Stimulated activated naive B cell treated with anti-CD40 and anti-IgM and Interleukin-4, amounts not matched to agents 10 μg/mL and 1 μg/mL and 100 μg/mL, for 72 hours (primary cell): ENCODE measurements around the gene PHC2.

ENCODE experiments used
- ATAC-seq, 2 donors: fragments of 150-1000 bp; cut with Tn5 transposase; replicated peaks; 2 replicates each; pipeline ENCODE4 v1.10.0; 2021; ENCODE audit warnings: moderate library complexity in 1 of 2
- DNase-seq: peaks from one replicate; pipeline ENCODE4 v3.0.0; 2021
- H3K27ac Mint-ChIP-seq: one replicate; pipeline ENCODE4 v1.8.0; 2022; ENCODE audit warnings: mild to moderate bottlenecking, mixed read lengths
- H3K27me3 Mint-ChIP-seq, 2 donors: one replicate each; pipeline ENCODE4 v1.8.0; 2022; ENCODE audit warnings: mixed read lengths in 2 of 2
- H3K36me3 Mint-ChIP-seq, 2 donors: one replicate each; pipeline ENCODE4 v1.8.0; 2022; ENCODE audit warnings: mixed read lengths in 2 of 2, mild to moderate bottlenecking in 1 of 2
- H3K4me1 Mint-ChIP-seq, 2 donors: one replicate each; pipeline ENCODE4 v1.8.0; 2022; ENCODE audit warnings: mixed read lengths in 2 of 2, mild to moderate bottlenecking in 1 of 2
- H3K4me3 Mint-ChIP-seq, 2 donors: one replicate each; pipeline ENCODE4 v1.8.0; 2022; ENCODE audit warnings: mild to moderate bottlenecking in 2 of 2, mixed read lengths in 2 of 2, moderate library complexity in 1 of 2
- H3K9me3 Mint-ChIP-seq, 2 donors: one replicate each; pipeline ENCODE4 v1.8.0; 2022; ENCODE audit warnings: mixed read lengths in 2 of 2, mild to moderate bottlenecking in 1 of 2

PHC2 gene

GRCh38 chr1:33394770-33395169, 36.1 kb downstream of the PHC2 start:
- no peak for ATAC-seq
- H3K36me3 Mint-ChIP-seq = no peaks in the 10 kb centered on the region
- H3K4me3 Mint-ChIP-seq = no peak overlapping the region
- H3K27me3 Mint-ChIP-seq = peaks cover 6 to 15% of the 10 kb centered on the region in 2 donors
- no peaks in the 10 kb centered on the region for H3K4me1 Mint-ChIP-seq
- no peaks in the 10 kb centered on the region for H3K9me3 Mint-ChIP-seq
- DNase-seq = no peak
- H3K27ac Mint-ChIP-seq = no peak overlapping the region

- Mint-ChIP-seq H3K9me3 (no peaks in the 10 kb centered on the region), H3K36me3 (no peaks in the 10 kb centered on the region), H3K27me3 (peaks cover 6 to 15% of the 10 kb centered on the region in 2 donors), H3K4me1 (no peaks in the 10 kb centered on the region), H3K27ac (no peak overlapping the region), H3K4me3 (no peak overlapping the region)
- ATAC-seq = no peak
- DNase-seq = no peak
Measured at GRCh38 chr1:33393991-33394390, 36.9 kb downstream of the PHC2 start.

GRCh38 chr1:33393524-33393923, 37.4 kb downstream of the PHC2 start:
- no peak overlapping the region for H3K27ac Mint-ChIP-seq
- H3K27me3 Mint-ChIP-seq = peaks cover 6 to 15% of the 10 kb centered on the region in 2 donors
- no peaks in the 10 kb centered on the region for H3K36me3 Mint-ChIP-seq
- H3K9me3 Mint-ChIP-seq = no peaks in the 10 kb centered on the region
- ATAC-seq (no peak), DNase-seq (no peak)
- no peaks in the 10 kb centered on the region for H3K4me1 Mint-ChIP-seq
- H3K4me3 Mint-ChIP-seq = no peak overlapping the region

- DNase-seq = no peak
- no peak overlapping the region for H3K27ac Mint-ChIP-seq
- H3K4me1 Mint-ChIP-seq = no peaks in the 10 kb centered on the region
- H3K9me3 Mint-ChIP-seq = no peaks in the 10 kb centered on the region
- peaks cover 6 to 15% of the 10 kb centered on the region in 2 donors for H3K27me3 Mint-ChIP-seq
- no peak overlapping the region for H3K4me3 Mint-ChIP-seq
- ATAC-seq = no peak
- no peaks in the 10 kb centered on the region for H3K36me3 Mint-ChIP-seq
Measured at GRCh38 chr1:33392639-33393038, 38.3 kb downstream of the PHC2 start.

GRCh38 chr1:33392206-33392605, 38.7 kb downstream of the PHC2 start:
- Mint-ChIP-seq H3K9me3 (no peaks in the 10 kb centered on the region), H3K27ac (no peak overlapping the region), H3K36me3 (no peaks in the 10 kb centered on the region), H3K4me1 (no peaks in the 10 kb centered on the region), H3K27me3 (peaks cover 6 to 15% of the 10 kb centered on the region in 2 donors), H3K4me3 (no peak overlapping the region)
- DNase-seq (no peak), ATAC-seq (no peak)

- H3K36me3 Mint-ChIP-seq = no peaks in the 10 kb centered on the region
- H3K9me3 Mint-ChIP-seq = no peaks in the 10 kb centered on the region
- no peaks in the 10 kb centered on the region for H3K4me1 Mint-ChIP-seq
- H3K27ac Mint-ChIP-seq = no peak overlapping the region
- DNase-seq = no peak
- peaks cover 6 to 15% of the 10 kb centered on the region in 2 donors for H3K27me3 Mint-ChIP-seq
- ATAC-seq = no peak
- H3K4me3 Mint-ChIP-seq = no peak overlapping the region
Measured at GRCh38 chr1:33391343-33392078, 39.4 kb downstream of the PHC2 start.

- Mint-ChIP-seq H3K27ac (no peak overlapping the region), H3K9me3 (no peaks in the 10 kb centered on the region), H3K4me3 (no peak overlapping the region), H3K27me3 (peaks cover 6 to 15% of the 10 kb centered on the region in 2 donors), H3K4me1 (no peaks in the 10 kb centered on the region), H3K36me3 (no peaks in the 10 kb centered on the region)
- DNase-seq (no peak), ATAC-seq (no peak)
Measured at GRCh38 chr1:33390542-33390941, 40.4 kb downstream of the PHC2 start.

- H3K27me3 Mint-ChIP-seq = peaks cover 6 to 14% of the 10 kb centered on the region in 2 donors
Measured at GRCh38 chr1:33388805-33389771, 41.8 kb downstream of the PHC2 start.

GRCh38 chr1:33387625-33388024, 43.3 kb downstream of the PHC2 start:
- no peaks in the 10 kb centered on the region for H3K9me3 Mint-ChIP-seq
- no peak overlapping the region for H3K4me3 Mint-ChIP-seq
- ATAC-seq = no peak
- H3K36me3 Mint-ChIP-seq = no peaks in the 10 kb centered on the region
- DNase-seq = no peak
- peaks cover 6 to 7% of the 10 kb centered on the region in 2 donors for H3K27me3 Mint-ChIP-seq
- no peak overlapping the region for H3K27ac Mint-ChIP-seq
- peaks cover 0 to 2% of the 10 kb centered on the region in 2 donors for H3K4me1 Mint-ChIP-seq

More at GRCh38 chr1:33388805-33389771, 41.8 kb downstream of the PHC2 start:
- no peak overlapping the region for H3K4me3 Mint-ChIP-seq
- H3K27ac Mint-ChIP-seq = no peak overlapping the region
- H3K4me1 Mint-ChIP-seq = peaks cover 0 to 2% of the 10 kb centered on the region in 2 donors
- no peaks in the 10 kb centered on the region for H3K9me3 Mint-ChIP-seq
- ATAC-seq (no peak), DNase-seq (no peak)
- no peaks in the 10 kb centered on the region for H3K36me3 Mint-ChIP-seq

GRCh38 chr1:33385251-33385650, 45.6 kb downstream of the PHC2 start:
- Mint-ChIP-seq H3K4me3 (no peak overlapping the region), H3K27me3 (peaks cover 8 to 9% of the 10 kb centered on the region in 2 donors)

GRCh38 chr1:33384040-33384812, 46.7 kb downstream of the PHC2 start:
- peaks cover 18 to 19% of the 10 kb centered on the region in 2 donors for H3K27me3 Mint-ChIP-seq
- no peaks in the 10 kb centered on the region for H3K9me3 Mint-ChIP-seq
- no peak for ATAC-seq
- no peak for DNase-seq
- no peak overlapping the region for H3K27ac Mint-ChIP-seq
- no peaks in the 10 kb centered on the region for H3K36me3 Mint-ChIP-seq
- no peak overlapping the region for H3K4me3 Mint-ChIP-seq
- H3K4me1 Mint-ChIP-seq = peaks cover 15 to 17% of the 10 kb centered on the region in 2 donors

More at GRCh38 chr1:33385251-33385650, 45.6 kb downstream of the PHC2 start:
- DNase-seq (no peak), ATAC-seq (no peak)
- Mint-ChIP-seq H3K36me3 (no peaks in the 10 kb centered on the region), H3K27ac (no peak overlapping the region), H3K4me1 (peaks cover 12 to 17% of the 10 kb centered on the region in 2 donors), H3K9me3 (no peaks in the 10 kb centered on the region)

- no peaks in the 10 kb centered on the region for H3K36me3 Mint-ChIP-seq
- H3K27ac Mint-ChIP-seq = no peak overlapping the region
- no peak overlapping the region for H3K4me3 Mint-ChIP-seq
- peaks cover 19 to 20% of the 10 kb centered on the region in 2 donors for H3K27me3 Mint-ChIP-seq
- ATAC-seq (no peak), DNase-seq (no peak)
- H3K4me1 Mint-ChIP-seq = peaks cover 15 to 17% of the 10 kb centered on the region in 2 donors
- no peaks in the 10 kb centered on the region for H3K9me3 Mint-ChIP-seq
Measured at GRCh38 chr1:33383489-33383888, 47.4 kb downstream of the PHC2 start.

- DNase-seq (no peak), ATAC-seq (no peak)
- Mint-ChIP-seq H3K27me3 (peaks cover 19 to 20% of the 10 kb centered on the region in 2 donors), H3K36me3 (no peaks in the 10 kb centered on the region), H3K4me1 (peaks cover 15 to 17% of the 10 kb centered on the region in 2 donors), H3K9me3 (no peaks in the 10 kb centered on the region), H3K27ac (no peak overlapping the region), H3K4me3 (no peak overlapping the region)
Measured at GRCh38 chr1:33382661-33383415, 48.1 kb downstream of the PHC2 start.
